HCT116 (cell line): Measurements from ENCODE around the gene ATG10.
"Not testable (repeated sequence)": the region's sequence is repeated elsewhere in the genome, so short reads cannot be mapped to it uniquely, and the experiment has no call there.

Source experiments
- EZH2phosphoT487 ChIP-seq: fragments of 200-600 bp; IDR thresholded peaks from 2 replicates; pipeline ENCODE4 v1.6.1; 2018; ENCODE audit warnings: antibody characterized with exemption, borderline replicate concordance
- POLR2A ChIP-seq: IDR thresholded peaks from 2 replicates; pipeline ENCODE4 v1.7.0; 2011; ENCODE audit warnings: borderline replicate concordance; ENCODE audit not compliant: insufficient read depth, insufficient read length; ENCODE audit errors: extremely low read depth
- YY1 ChIP-seq: IDR thresholded peaks from 2 replicates; pipeline ENCODE4 v1.6.1; 2011; ENCODE audit warnings: low read length, low read depth, moderate library complexity, mild to moderate bottlenecking; ENCODE audit not compliant: insufficient replicate concordance; ENCODE audit errors: extremely low read depth
- TF ChIP-seq, protein P1 (sequence below), 3 experiments: fragments of 200-600 bp in 1 of 3; sonication (generic) in 1 of 3; IDR thresholded peaks in 2 of 3; conservative IDR thresholded peaks in 1 of 3; 2 replicates each; pipeline ENCODE4 v1.5.1; 2012 to 2017; ENCODE audit warnings: low read depth in 2 of 3, low read length in 2 of 3, antibody characterized with exemption in 1 of 3, borderline replicate concordance in 1 of 3, control low read depth in 1 of 3, mild to moderate bottlenecking in 1 of 3, mixed read lengths in 1 of 3, mixed run types in 1 of 3, moderate library complexity in 1 of 3; ENCODE audit not compliant: insufficient read depth in 1 of 3

DNA sequence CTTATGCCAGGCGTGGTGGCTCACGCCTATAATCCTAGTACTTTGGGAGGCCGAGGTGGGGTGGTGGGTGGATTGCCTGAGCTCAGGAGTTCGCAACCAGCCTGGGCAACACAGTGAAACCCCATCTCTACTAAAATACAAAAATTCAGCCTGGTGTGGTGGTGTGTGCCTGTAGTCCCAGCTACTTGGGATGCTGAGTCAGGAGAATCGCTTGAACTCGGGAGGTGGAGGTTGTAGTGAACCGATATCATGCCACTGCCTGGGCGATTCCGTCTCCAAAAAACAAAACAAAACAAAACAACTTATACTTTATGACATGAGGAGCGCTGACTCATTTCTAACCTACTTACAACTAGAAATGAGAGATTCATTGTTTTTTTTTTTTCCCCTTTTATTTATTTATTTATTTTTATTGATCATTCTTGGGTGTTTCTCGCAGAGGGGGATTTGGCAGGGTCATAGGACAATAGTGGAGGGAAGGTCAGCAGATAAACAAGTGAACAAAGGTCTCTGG, 10.4 kb downstream of the ATG10 start:
- not testable (repeated sequence) for TF ChIP-seq EZH2phosphoT487, POLR2A, YY1
- TF ChIP-seq, protein P1, sequence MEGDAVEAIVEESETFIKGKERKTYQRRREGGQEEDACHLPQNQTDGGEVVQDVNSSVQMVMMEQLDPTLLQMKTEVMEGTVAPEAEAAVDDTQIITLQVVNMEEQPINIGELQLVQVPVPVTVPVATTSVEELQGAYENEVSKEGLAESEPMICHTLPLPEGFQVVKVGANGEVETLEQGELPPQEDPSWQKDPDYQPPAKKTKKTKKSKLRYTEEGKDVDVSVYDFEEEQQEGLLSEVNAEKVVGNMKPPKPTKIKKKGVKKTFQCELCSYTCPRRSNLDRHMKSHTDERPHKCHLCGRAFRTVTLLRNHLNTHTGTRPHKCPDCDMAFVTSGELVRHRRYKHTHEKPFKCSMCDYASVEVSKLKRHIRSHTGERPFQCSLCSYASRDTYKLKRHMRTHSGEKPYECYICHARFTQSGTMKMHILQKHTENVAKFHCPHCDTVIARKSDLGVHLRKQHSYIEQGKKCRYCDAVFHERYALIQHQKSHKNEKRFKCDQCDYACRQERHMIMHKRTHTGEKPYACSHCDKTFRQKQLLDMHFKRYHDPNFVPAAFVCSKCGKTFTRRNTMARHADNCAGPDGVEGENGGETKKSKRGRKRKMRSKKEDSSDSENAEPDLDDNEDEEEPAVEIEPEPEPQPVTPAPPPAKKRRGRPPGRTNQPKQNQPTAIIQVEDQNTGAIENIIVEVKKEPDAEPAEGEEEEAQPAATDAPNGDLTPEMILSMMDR (IDR thresholded peaks at IDR 0.05 in 2 of 3, conservative IDR thresholded peaks at IDR 0.05 in 1 of 3; ENCODE audit: borderline replicate concordance in 1 of 3, insufficient read depth in 1 of 3, low read depth in 2 of 3, low read length in 2 of 3), result not testable (repeated sequence)
